ENCODE measurements around the gene CMTM7. TPM values are rescaled to one million over a fixed set of nuclear protein-coding genes. Genes with fewer than 3 reads are reported as not detected.

The CMTM7 gene
- total RNA-seq, 8 experiments from 2014 or later, result 1.2 to 48.2 (median 5.4) TPM

- in situ Hi-C loops (cut with MboI; ENCODE audit: low pct_unique_long_range_greater_than_20kb in 2 of 9, low sequenced_read_pairs in 9 of 9, unreplicated experiment in 9 of 9), result no loop called here
- WGBS, 10 experiments, result 13 to 91% (median 54%) methylated on average over 1 to 9 of the region's 10 CpGs
- Histone ChIP-seq H3K27ac (no peak overlapping the region), H3K4me1 (replicated peaks in 1 of 2) (peaks cover 13 to 26% of the 10 kb centered on the region in 2 donors), H3K4me3 (no peak overlapping the region)
- ATAC-seq (replicated peaks in 6 of 8), result peak; percentile 27 to 88 (median 62)
These were observed 30.6 kb downstream of the CMTM7 start for GRCh38 chr3:32421991-32422859.

DNA sequence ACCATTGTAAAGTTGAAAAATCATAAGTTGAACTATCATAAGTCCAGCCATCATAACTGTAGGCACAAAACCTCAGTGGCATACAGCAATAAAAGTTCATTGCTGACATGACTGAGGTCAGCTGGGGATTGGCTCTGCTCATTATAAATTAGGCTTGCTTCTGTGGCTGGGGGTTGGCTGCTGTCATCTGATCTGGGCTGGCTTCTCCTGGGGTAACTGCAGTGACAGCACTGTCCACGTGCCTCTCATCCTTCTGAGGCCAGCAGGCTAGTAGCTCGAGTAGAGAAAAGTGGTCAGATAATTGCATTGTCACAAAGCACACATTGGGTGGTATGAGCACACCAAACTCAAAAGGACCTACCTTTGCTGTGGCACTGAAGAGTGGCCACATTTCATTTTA, 31.3 kb downstream of the CMTM7 start:
- in situ Hi-C loops (cut with MboI; ENCODE audit: low pct_unique_long_range_greater_than_20kb in 2 of 9, low sequenced_read_pairs in 9 of 9, unreplicated experiment in 9 of 9), result no loop called here

DNA sequence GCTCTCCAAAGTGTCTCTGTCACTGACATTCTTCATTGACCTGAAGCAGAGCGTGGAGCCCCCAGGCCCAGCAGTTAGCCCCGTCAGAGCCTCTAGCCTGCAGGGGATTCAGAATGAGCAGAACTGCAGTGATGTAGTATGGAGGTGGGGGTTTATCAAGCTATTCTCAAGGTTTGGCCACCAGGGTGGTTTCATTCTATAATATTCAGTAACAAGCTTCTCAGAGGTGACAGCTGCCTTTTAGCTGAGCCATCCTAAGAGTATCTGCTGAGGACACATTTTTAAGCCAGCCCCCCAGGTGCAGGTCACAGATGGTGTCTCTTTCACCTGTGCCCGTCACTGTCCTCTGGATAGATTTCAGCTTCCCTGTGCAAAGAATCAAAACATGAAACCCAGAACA, 31.9 kb downstream of the CMTM7 start:
- in situ Hi-C loops (cut with MboI; ENCODE audit: low pct_unique_long_range_greater_than_20kb in 2 of 9, low sequenced_read_pairs in 9 of 9, unreplicated experiment in 9 of 9), result no loop called here
- H3K27ac ChIP-seq, result no peak overlapping the region
- H3K4me1 ChIP-seq (replicated peaks in 1 of 2), result peaks cover 13 to 26% of the 10 kb centered on the region in 2 donors
- ATAC-seq (replicated peaks in 6 of 8), result no peak
- H3K4me3 ChIP-seq, result no peak overlapping the region
- WGBS, 10 experiments, result 100% methylated on average over 1 to 3 of the region's 3 CpGs; no CpG with 5 or more reads in 5 of the 10 experiments

More for the DNA sequence above, 31.3 kb downstream of the CMTM7 start:
- Histone ChIP-seq H3K27ac (no peak overlapping the region), H3K4me1 (replicated peaks in 1 of 2) (peaks cover 13 to 26% of the 10 kb centered on the region in 2 donors), H3K4me3 (no peak overlapping the region)
- WGBS, 10 experiments, result 20 to 93% (median 55%) methylated on average over 1 to 2 of the region's 2 CpGs; no CpG with 5 or more reads in 6 of the 10 experiments
- peak in 4 of 8 experiments; percentile 27 to 52 (median 48) for ATAC-seq (replicated peaks in 6 of 8)

DNA sequence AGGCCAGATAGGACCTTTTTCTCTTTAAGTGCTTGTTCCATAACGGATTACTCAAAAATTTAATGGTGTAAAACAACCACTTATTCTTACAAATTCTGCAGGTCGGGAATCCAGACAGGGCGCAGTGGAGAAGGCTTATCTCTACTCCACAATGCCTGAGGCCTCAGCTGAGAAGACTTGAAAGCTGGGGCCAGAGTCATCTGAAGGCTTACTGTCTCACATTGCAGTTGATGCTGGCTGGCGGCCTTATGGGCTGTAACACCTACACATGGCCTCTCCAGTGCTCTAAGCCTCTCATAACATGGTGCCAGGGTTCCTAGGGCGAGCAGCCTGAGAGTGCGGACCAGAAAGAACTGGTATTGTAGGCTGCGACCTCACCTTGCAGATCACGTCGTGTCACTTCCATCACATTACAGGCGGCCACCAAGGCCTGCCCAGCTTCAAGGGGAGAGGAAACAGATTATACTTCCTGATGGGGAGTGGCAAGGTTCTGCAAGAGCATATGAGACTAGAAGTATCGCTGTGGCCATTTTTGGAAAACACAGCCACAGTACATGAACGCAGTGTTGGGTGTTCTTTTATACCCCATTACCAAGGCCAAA, 32.4 kb downstream of the CMTM7 start:
- Histone ChIP-seq H3K4me1 (replicated peaks in 1 of 2) (peaks cover 13 to 26% of the 10 kb centered on the region in 2 donors), H3K4me3 (no peak overlapping the region), H3K27ac (no peak overlapping the region)
- ATAC-seq (replicated peaks in 6 of 8), result no peak
- in situ Hi-C loops (cut with MboI; ENCODE audit: low pct_unique_long_range_greater_than_20kb in 2 of 9, low sequenced_read_pairs in 9 of 9, unreplicated experiment in 9 of 9), result no loop called here
- 78 to 100% (median 94%) methylated on average over 1 to 12 of the region's 12 CpGs; no CpG with 5 or more reads in 2 of the 10 experiments for WGBS, 10 experiments

DNA sequence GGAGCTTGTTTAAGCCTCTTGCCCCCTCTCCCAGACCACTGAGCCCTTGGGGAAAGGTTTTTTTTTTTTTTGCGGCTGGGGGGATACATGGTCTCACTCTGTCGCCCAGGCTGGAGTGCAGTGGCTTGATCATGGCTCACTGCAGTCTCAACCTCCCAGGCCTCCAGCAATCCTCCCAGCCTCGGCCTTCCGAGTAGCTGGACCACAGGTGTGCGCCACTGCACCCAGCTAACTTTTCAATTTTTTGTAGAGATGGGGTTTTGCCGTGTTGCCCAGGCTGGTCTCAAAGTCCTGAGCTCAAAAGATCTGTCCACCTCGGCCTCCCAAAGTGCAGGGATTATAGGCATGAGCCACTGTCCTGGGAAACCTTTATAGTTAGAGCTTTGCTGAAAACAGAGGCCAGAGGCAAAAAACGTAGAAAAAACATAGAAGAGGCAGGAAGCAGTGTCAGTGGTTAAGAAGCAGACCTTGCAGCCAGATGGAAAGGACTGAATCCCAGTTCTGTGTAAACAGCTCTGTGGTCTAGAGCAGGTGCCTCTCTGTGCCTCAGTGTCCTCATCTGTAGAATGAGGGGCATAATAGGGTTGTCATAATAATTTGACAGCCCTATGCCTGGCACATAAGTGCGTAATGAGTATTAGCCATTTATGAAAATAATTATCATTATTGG, 33.1 kb downstream of the CMTM7 start:
- WGBS, 10 experiments, result 80 to 100% (median 90%) methylated on average over 1 to 5 of the region's 9 CpGs; no CpG with 5 or more reads in 2 of the 10 experiments
- no peak for ATAC-seq (replicated peaks in 6 of 8)
- Histone ChIP-seq H3K4me3 (no peak overlapping the region), H3K27ac (no peak overlapping the region), H3K4me1 (replicated peaks in 1 of 2) (peaks cover 13 to 25% of the 10 kb centered on the region in 2 donors)
- in situ Hi-C loops (cut with MboI; ENCODE audit: low pct_unique_long_range_greater_than_20kb in 2 of 9, low sequenced_read_pairs in 9 of 9, unreplicated experiment in 9 of 9), result no loop called here

- Histone ChIP-seq H3K27ac (no peak overlapping the region), H3K4me3 (no peak overlapping the region), H3K4me1 (replicated peaks in 1 of 2) (peaks cover 0 to 3% of the 10 kb centered on the region in 2 donors)
- in situ Hi-C loops (cut with MboI; ENCODE audit: low pct_unique_long_range_greater_than_20kb in 2 of 9, low sequenced_read_pairs in 9 of 9, unreplicated experiment in 9 of 9), result no loop called here
- peak in 1 of 8 experiments; percentile 18 for ATAC-seq (replicated peaks in 6 of 8)
- 74 to 100% (median 83%) methylated on average over 2 to 10 of the region's 12 CpGs for WGBS, 10 experiments
These were observed 36.7 kb downstream of the CMTM7 start for GRCh38 chr3:32428092-32429068.

DNA sequence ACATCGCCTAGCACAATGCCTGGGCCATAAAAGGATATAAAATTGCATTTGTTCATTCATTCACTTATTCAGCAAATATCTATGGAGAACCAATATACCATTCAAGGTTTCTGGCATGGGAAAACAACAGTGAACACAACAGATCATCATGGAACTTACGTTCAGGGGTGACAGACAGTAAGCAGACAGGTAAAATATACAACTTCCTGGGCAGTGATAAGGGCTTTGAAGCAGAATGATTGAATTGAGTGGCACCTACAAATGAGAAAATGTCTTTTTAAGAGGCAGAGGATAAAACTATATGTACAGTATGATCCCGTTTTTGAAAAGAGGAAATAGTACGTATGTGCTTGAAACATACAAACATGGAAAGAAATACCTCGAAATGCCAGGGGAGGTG, 39.2 kb downstream of the CMTM7 start:
- Histone ChIP-seq H3K4me1 (replicated peaks in 1 of 2) (peaks cover 0 to 3% of the 10 kb centered on the region in 2 donors), H3K27ac (no peak overlapping the region), H3K4me3 (no peak overlapping the region)
- 76 to 97% (median 92%) methylated on average over 2 to 5 of the region's 5 CpGs for WGBS, 10 experiments
- no peak for ATAC-seq (replicated peaks in 6 of 8)
- in situ Hi-C loops (cut with MboI; ENCODE audit: low pct_unique_long_range_greater_than_20kb in 2 of 9, low sequenced_read_pairs in 9 of 9, unreplicated experiment in 9 of 9), result no loop called here

- H3K4me1 ChIP-seq (replicated peaks in 1 of 2), result peaks cover 0 to 3% of the 10 kb centered on the region in 2 donors
- no peak overlapping the region for H3K27ac ChIP-seq
- no peak for ATAC-seq (replicated peaks in 6 of 8)
- in situ Hi-C loops (cut with MboI; ENCODE audit: low pct_unique_long_range_greater_than_20kb in 2 of 9, low sequenced_read_pairs in 9 of 9, unreplicated experiment in 9 of 9), result no loop called here
- H3K4me3 ChIP-seq, result no peak overlapping the region
- 77 to 100% (median 83%) methylated on average over 1 to 3 of the region's 3 CpGs; no CpG with 5 or more reads in 7 of the 10 experiments for WGBS, 10 experiments
These were observed 39.8 kb downstream of the CMTM7 start for GRCh38 chr3:32431481-32431880.

DNA sequence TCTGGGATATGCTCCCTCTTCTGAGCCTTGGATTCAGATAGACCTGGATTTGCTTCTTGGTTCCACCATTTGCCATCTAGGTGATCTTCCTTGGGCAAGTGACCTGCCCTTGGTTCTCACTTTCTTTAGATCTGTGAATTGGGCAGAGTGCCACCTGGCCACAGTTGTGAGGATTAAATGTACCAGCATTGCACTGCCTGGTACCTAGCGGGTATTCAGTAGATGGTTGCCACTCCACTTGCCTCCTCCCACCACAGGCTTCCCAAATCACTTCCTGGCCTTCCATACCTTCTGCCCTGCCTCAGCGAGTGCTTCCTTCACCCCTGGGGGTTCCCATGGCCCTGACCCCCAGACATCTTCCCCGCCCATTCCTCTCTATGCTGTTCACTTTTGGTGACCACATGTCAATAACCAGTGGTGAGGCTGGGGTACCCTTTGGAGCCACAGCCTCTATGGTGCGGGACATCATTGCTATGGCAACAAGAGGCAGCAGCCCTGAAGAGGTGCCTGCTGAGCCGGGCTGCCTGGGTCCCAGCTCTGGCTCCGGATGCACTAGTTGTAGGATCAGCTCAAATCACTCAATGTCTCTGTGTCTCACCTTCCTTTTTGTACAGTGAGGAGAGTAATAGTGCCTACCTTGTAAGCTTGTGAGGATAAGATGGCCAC, 40.5 kb downstream of the CMTM7 start:
- Histone ChIP-seq H3K4me3 (no peak overlapping the region), H3K27ac (no peak overlapping the region), H3K4me1 (replicated peaks in 1 of 2) (peaks cover 0 to 3% of the 10 kb centered on the region in 2 donors)
- in situ Hi-C loops (cut with MboI; ENCODE audit: low pct_unique_long_range_greater_than_20kb in 2 of 9, low sequenced_read_pairs in 9 of 9, unreplicated experiment in 9 of 9), result no loop called here
- ATAC-seq (replicated peaks in 6 of 8), result no peak
- 82 to 100% (median 95%) methylated on average over 1 to 5 of the region's 6 CpGs; no CpG with 5 or more reads in 4 of the 10 experiments for WGBS, 10 experiments

GRCh38 chr3:32432711-32433530, 41.3 kb downstream of the CMTM7 start:
- in situ Hi-C loops (cut with MboI; ENCODE audit: low pct_unique_long_range_greater_than_20kb in 2 of 9, low sequenced_read_pairs in 9 of 9, unreplicated experiment in 9 of 9), result no loop called here
- H3K27ac ChIP-seq, result no peak overlapping the region
- peaks cover 0 to 3% of the 10 kb centered on the region in 2 donors for H3K4me1 ChIP-seq (replicated peaks in 1 of 2)
- H3K4me3 ChIP-seq, result no peak overlapping the region
- 77 to 100% (median 98%) methylated on average over 2 to 12 of the region's 12 CpGs; no CpG with 5 or more reads in 1 of the 10 experiments for WGBS, 10 experiments
- no peak for ATAC-seq (replicated peaks in 6 of 8)

- ATAC-seq (replicated peaks in 6 of 8), result no peak
- in situ Hi-C loops (cut with MboI; ENCODE audit: low pct_unique_long_range_greater_than_20kb in 2 of 9, low sequenced_read_pairs in 9 of 9, unreplicated experiment in 9 of 9), result no loop called here
- Histone ChIP-seq H3K4me3 (no peak overlapping the region), H3K27ac (no peak overlapping the region), H3K4me1 (replicated peaks in 1 of 2) (peaks cover 0 to 3% of the 10 kb centered on the region in 2 donors)
- WGBS, 10 experiments, result 71 to 100% (median 96%) methylated on average over 1 to 4 of the region's 4 CpGs; no CpG with 5 or more reads in 1 of the 10 experiments
These were observed 42.6 kb downstream of the CMTM7 start for GRCh38 chr3:32434206-32434605.
